Activated naive CD8-positive, alpha-beta T cell treated with anti-CD3 and anti-CD28 coated beads, Interleukin-2, amount 50 U/mL, for 16 hours (primary cell): Measurements from ENCODE around the gene MEGF6.

Experiments used
- DNase-seq: peaks from one replicate; pipeline ENCODE4 v3.0.0-alpha.2; 2020; ENCODE audit warnings: low read depth, low spot score

The MEGF6 gene

GRCh38 chr1:3608154-3608553 is 3.2 kb downstream of the MEGF6 start:
- DNase-seq = no peak

GRCh38 chr1:3607703-3608065 is 3.6 kb downstream of the MEGF6 start:
- no peak for DNase-seq

- DNase-seq = no peak
Observed at GRCh38 chr1:3606779-3607702, 4.3 kb downstream of the MEGF6 start.

GRCh38 chr1:3604997-3605823 is 6.1 kb downstream of the MEGF6 start:
- no peak for DNase-seq

DNA sequence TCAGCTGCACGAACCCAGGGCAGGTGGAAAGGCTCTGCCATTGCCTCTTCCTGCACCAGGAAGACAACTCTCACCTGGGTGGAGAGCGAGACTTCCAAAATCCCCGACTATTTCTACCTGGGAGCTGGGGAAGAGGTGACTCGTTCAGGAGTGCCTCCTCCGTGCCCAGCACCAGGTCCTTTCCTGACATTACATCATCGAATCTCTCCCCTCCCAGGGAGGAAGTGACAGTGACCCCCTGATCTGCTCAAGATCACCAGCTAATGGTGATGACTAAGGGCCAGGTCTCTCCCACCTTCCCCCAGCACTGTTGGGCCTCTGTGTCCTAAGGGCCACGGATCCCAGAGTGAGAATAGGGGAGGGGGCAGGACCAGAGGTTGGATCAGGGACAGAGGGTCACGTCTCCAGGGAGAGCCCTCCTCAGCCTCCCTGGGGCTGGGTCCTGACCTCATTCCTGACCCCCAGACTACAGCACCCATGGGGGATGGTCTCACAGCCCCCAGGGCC is 6.8 kb downstream of the MEGF6 start:
- DNase-seq = no peak

- no peak for DNase-seq
Observed at GRCh38 chr1:3603571-3604467, 7.5 kb downstream of the MEGF6 start.

GRCh38 chr1:3603156-3603555 is 8.2 kb downstream of the MEGF6 start:
- DNase-seq = no peak

DNA sequence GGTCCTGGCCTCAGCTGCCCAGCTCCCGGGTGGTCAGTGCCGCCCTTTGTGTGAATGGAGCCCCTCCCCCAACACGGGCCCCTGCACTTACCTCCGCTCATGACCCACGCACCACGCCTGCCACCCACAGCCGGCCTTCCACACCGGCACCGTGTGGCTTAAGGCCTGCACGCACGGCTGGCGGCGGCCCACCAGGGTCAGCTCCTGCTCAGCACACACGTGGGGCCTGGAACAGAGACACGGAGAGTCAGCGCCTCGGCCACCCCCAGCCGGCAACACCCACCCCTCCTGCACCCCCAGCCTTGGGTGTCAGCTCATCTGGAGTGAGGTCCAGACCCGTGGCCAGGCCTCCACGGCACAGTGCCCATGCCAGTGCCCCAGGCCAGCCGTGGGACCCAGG is 8.9 kb downstream of the MEGF6 start:
- DNase-seq = no peak

GRCh38 chr1:3601743-3602142 is 9.6 kb downstream of the MEGF6 start:
- no peak for DNase-seq

- DNase-seq = no peak
Observed at GRCh38 chr1:3600354-3600753, 11.0 kb downstream of the MEGF6 start.

DNA sequence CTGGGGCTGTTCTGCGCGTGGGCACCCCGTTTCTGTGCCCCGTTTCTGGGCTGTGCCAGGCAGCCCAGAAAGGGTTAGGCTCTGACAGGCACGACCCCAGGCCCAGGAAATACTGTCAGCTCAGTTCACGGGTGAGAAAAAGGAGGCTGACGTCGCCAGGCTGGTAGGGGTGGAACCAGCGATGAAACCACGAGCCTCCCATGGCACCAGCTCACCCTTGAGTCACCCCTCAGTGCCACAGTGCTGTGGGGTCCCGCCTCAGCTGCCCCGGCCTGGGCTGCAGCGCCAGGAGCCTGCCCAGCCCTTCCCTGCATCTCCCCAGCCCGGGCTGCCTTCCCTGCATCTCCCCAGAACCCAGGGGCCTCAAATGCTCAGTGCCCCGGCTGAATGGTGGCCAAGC is 11.5 kb downstream of the MEGF6 start:
- no peak for DNase-seq

DNA sequence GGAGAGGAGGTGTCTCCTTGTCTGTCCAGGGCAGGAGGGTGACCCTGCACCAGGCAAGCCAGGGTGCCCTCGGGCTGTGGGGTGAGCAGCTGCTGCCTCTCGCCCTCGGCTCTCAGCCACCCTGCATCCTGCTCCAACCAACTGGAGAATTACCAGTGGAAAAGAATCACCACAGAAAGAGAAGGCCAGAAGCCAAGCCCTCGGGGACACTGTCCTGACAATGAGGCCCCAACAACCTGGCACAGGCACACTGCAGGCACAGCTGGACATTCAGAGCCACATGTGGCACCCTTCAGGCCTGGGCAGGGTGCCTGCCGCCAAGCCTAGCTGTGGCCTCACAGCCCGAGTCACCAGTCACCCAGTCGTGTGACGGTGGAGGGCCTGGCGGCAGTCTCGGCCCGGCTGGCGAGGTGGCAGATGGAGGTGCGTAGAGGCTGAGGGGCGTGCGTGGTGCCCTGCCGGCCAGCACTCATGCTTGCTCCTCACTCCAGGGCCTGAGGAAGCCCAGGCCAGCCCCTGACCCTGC is 12.0 kb downstream of the MEGF6 start:
- DNase-seq = no peak

- DNase-seq = no peak
Observed at GRCh38 chr1:3598522-3599285, 12.6 kb downstream of the MEGF6 start.

- DNase-seq = no peak
Observed at GRCh38 chr1:3598051-3598491, 13.2 kb downstream of the MEGF6 start.

DNA sequence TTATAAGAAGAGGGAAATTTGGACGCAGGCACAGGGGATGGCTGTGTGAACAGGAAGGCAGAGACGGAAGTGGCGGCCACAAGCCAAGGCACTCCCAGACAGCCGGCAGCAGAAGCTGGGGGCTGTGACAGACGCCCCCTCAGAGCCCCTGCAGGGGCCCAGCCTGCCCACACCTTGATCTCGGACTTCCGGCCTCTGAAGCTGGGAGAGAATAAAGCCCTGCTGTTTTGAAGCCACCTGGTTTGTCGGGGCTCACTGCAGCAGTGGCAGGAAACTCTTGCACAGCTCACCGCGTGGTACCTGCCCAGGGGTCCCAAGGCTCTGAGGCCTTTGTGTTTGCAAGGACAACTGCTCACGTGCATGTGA is 13.7 kb downstream of the MEGF6 start:
- DNase-seq = no peak

- DNase-seq = no peak
Observed at GRCh38 chr1:3596663-3597598, 14.4 kb downstream of the MEGF6 start.

- no peak for DNase-seq
Observed at GRCh38 chr1:3595949-3596348, 15.4 kb downstream of the MEGF6 start.

DNA sequence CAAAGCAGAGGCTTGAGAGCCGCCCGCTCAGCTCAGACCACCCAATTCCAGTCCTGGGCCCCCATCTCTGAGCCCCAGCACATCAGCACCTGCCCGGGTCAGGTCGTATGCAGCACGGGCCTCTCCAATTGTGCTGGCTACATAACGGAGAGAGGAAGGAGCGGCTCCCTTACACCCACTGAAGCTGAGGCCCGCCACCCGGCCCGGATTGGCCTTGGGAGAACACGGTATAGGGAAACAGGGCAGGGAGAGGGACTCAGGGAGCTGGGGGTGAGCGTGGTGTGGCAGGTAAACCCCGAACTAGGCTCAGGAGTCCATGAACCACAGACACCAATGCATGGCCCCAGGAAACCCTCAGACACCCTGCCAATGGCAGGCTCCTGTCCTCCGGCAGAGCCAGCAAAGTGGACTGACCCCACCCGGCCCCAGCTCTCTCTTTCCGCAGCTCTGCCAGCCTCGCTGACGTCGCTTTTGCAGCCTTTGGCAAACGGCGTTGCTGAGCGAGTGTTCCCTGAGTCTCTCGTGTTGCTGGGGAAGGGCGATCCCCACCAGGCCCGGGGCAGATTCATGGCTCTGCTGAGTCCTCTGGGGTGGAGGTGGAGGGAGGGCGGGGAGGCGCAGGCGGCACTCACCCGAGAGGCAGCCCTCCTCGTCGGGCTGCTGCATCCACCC is 16.5 kb downstream of the MEGF6 start:
- DNase-seq = no peak

- DNase-seq = no peak
Observed at GRCh38 chr1:3593745-3594144, 17.6 kb downstream of the MEGF6 start.
